ENCODE data around the gene MLLT6. TPM values are rescaled to one million over a fixed set of nuclear protein-coding genes. Genes with fewer than 3 reads are reported as not detected.
A peak's percentile ranks its signal among the peaks of the same experiment; 100 is the strongest.

The MLLT6 gene
- polyA plus RNA-seq, 3 donors: 0.72 to 55.4 (median 0.82) TPM

- H2AFZ ChIP-seq (ENCODE audit: insufficient read depth, low read depth, low read length, poor library complexity, severe bottlenecking): no peak overlapping the region
- peaks cover 21 to 57% of the 10 kb centered on the region in 2 donors for H3K27me3 ChIP-seq (ENCODE audit: control insufficient read depth in 2 of 2, insufficient read depth in 2 of 2, low read length in 2 of 2)
- no peak for TF ChIP-seq CTCF (IDR thresholded peaks at IDR 0.05)
- H3K9ac ChIP-seq (ENCODE audit: insufficient read depth, low read length, poor library complexity, severe bottlenecking): no peak overlapping the region
- intact Hi-C loops (cut with micrococcal nuclease): no loop called here
- Mint-ChIP-seq H3K27me3 (ENCODE audit: low read depth in 3 of 3) (peaks cover 52 to 86% (median 71%) of the 10 kb centered on the region in 3 donors), H3K4me3 (peak overlapping the region in 1 of 2 donors; percentile 94), H3K27ac (peak overlapping the region in 1 of 7 donors; percentile 15), H3K9me3 (peaks cover 0 to 19% (median 4%) of the 10 kb centered on the region in 7 donors), H3K4me1 (peaks cover 43% of the 10 kb centered on the region), H3K36me3 (peaks cover 3 to 5% of the 10 kb centered on the region in 2 donors)
- H3K36me3 ChIP-seq (replicated peaks in 1 of 2; ENCODE audit: control insufficient read depth in 1 of 2, insufficient read depth in 2 of 2, low read length in 2 of 2): no peaks in the 10 kb centered on the region
- H3K4me3 ChIP-seq (replicated peaks in 1 of 3; ENCODE audit: low read depth in 2 of 3, low read length in 3 of 3): peak overlapping the region in 1 of 3 experiments; percentile 61
- no peaks in the 10 kb centered on the region for H4K20me1 ChIP-seq (ENCODE audit: insufficient read depth, low read length)
- no peaks in the 10 kb centered on the region for H3K79me2 ChIP-seq (ENCODE audit: insufficient read depth, low read length)
- H3K27ac ChIP-seq (ENCODE audit: low read depth in 1 of 2, low read length in 2 of 2): no peak overlapping the region
- 81% methylated on average over 6 of the region's 8 CpGs for WGBS (ENCODE audit: insufficient coverage)
- H3K4me1 ChIP-seq (ENCODE audit: control insufficient read depth in 1 of 2, insufficient read depth in 2 of 2, low read length in 2 of 2): peaks cover 45 to 51% of the 10 kb centered on the region in 2 donors
- DNase-seq: no peak
- H3K9me3 ChIP-seq (replicated peaks in 1 of 2; ENCODE audit: control insufficient read depth in 1 of 2, insufficient read depth in 1 of 2, low read length in 2 of 2): no peaks in the 10 kb centered on the region
- H3K4me2 ChIP-seq (replicated peaks; ENCODE audit: extremely low read depth, low read length, poor library complexity, severe bottlenecking): peak overlapping the region; percentile 64
These were observed 41.2 kb downstream of the MLLT6 start for GRCh38 chr17:38746004-38746848.

DNA sequence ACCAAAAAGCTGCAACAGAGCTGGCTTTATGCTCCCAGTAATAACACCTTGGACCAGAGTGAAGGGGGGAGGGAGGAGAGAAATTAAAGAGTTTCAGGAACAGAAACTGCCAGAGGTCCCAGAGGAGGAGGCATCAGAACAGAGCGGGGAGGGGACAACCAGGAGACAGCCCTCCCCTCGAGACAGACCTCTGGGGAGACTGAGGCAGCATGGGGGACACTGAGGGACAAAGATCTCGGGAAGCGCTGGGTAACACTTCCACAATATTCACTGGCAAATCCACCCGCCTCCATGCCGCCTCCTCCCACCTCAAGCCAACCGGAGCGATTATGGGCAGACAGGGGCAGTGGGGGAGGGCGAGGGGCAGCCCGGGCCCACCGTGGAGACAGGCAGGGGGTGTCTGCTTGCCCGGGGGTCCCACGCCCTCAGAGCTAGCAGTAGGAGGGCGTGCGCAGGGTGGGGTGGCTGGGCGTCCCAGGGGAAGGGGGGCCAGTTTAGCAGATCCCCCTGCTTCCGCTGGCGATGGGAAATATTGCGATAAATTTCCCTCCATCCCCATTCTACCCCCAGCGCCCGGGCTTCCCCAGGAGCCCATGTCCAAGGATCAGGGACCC lies 41.9 kb downstream of the MLLT6 start:
- peaks cover 21 to 59% of the 10 kb centered on the region in 2 donors for H3K27me3 ChIP-seq (ENCODE audit: control insufficient read depth in 2 of 2, insufficient read depth in 2 of 2, low read length in 2 of 2)

More for the DNA sequence above, 41.9 kb downstream of the MLLT6 start:
- Mint-ChIP-seq H3K4me1 (peaks cover 49% of the 10 kb centered on the region), H3K27me3 (ENCODE audit: low read depth in 3 of 3) (peaks cover 54 to 86% (median 70%) of the 10 kb centered on the region in 3 donors), H3K36me3 (peaks cover 3 to 5% of the 10 kb centered on the region in 2 donors), H3K9me3 (peaks cover 0 to 19% (median 4%) of the 10 kb centered on the region in 7 donors), H3K27ac (peak overlapping the region in 2 of 7 donors; percentile 41 to 67), H3K4me3 (peak overlapping the region; percentile 77 to 94)
- H3K27ac ChIP-seq (ENCODE audit: low read depth in 1 of 2, low read length in 2 of 2): no peak overlapping the region
- H3K36me3 ChIP-seq (replicated peaks in 1 of 2; ENCODE audit: control insufficient read depth in 1 of 2, insufficient read depth in 2 of 2, low read length in 2 of 2): no peaks in the 10 kb centered on the region
- H4K20me1 ChIP-seq (ENCODE audit: insufficient read depth, low read length): no peaks in the 10 kb centered on the region
- peak overlapping the region; percentile 69 for H2AFZ ChIP-seq (ENCODE audit: insufficient read depth, low read depth, low read length, poor library complexity, severe bottlenecking)
- no peaks in the 10 kb centered on the region for H3K79me2 ChIP-seq (ENCODE audit: insufficient read depth, low read length)
- DNase-seq: no peak
- peak overlapping the region; percentile 64 for H3K4me2 ChIP-seq (replicated peaks; ENCODE audit: extremely low read depth, low read length, poor library complexity, severe bottlenecking)
- 3% methylated on average over 8 of the region's 21 CpGs for WGBS (ENCODE audit: insufficient coverage)
- H3K9ac ChIP-seq (ENCODE audit: insufficient read depth, low read length, poor library complexity, severe bottlenecking): no peak overlapping the region
- peak overlapping the region in 2 of 3 experiments; percentile 11 to 61 for H3K4me3 ChIP-seq (replicated peaks in 1 of 3; ENCODE audit: low read depth in 2 of 3, low read length in 3 of 3)
- intact Hi-C loops (cut with micrococcal nuclease): no loop called here
- no peaks in the 10 kb centered on the region for H3K9me3 ChIP-seq (replicated peaks in 1 of 2; ENCODE audit: control insufficient read depth in 1 of 2, insufficient read depth in 1 of 2, low read length in 2 of 2)
- H3K4me1 ChIP-seq (ENCODE audit: control insufficient read depth in 1 of 2, insufficient read depth in 2 of 2, low read length in 2 of 2): peaks cover 52 to 58% of the 10 kb centered on the region in 2 donors
- no peak for TF ChIP-seq CTCF (IDR thresholded peaks at IDR 0.05)
